ENCODE measurements around the gene TNC. TPM values are rescaled to one million over a fixed set of nuclear protein-coding genes. Genes with fewer than 3 reads are reported as not detected.

Gene TNC
- 10 to 100 TPM in 1 of 2 donors, 1 to 10 TPM in 1; 3.0 to 43.8 TPM for total RNA-seq
- long read RNA-seq, partial matches to known transcripts = 0 of 1 reads
- long read RNA-seq, other reads (novel, unspliced or antisense) = 1 of 1 reads

- ATAC-seq (peak; percentile 34), DNase-seq (peak; percentile 44 to 69)
- intact Hi-C loops (cut with DNase I, micrococcal nuclease) = loop anchor here in 1 of 2 donors (5.0 kb wide), 1 partner anchor 51 kb away; no protein-coding TSS in a partner anchor
Observed at GRCh38 chr9:115117999-115118878, at the start of gene TNC. Gene TNC, minus strand, starts transcription at chr9:115118157. Its CDS starts 27,139 bp downstream, at chr9:115091018.

GRCh38 chr9:115167175-115167574, 49.2 kb upstream of the TNC start:
- ATAC-seq (no peak), DNase-seq (no peak)
- intact Hi-C loops (cut with DNase I, micrococcal nuclease) = no loop called here

DNA sequence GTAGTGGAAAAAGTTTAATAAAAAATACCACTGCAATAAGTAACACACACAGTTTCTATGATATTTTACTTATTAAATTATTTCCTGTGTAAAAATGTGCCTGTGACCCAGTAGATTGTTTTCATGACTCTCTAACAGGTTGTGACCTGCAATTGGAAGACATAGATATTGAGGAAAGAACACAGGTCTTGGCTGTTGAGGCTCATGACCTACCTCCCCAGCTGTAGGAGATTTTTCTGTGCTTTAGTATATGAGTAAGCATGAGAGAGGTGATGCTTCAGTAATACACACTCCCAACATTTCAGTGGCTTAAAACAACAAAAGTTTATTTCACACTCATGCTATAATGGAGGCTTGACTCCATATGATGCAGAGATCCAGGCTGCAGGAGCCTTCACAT, 47.3 kb upstream of the TNC start:
- intact Hi-C loops (cut with DNase I, micrococcal nuclease) = no loop called here
- ATAC-seq = no peak
- DNase-seq = no peak

DNA sequence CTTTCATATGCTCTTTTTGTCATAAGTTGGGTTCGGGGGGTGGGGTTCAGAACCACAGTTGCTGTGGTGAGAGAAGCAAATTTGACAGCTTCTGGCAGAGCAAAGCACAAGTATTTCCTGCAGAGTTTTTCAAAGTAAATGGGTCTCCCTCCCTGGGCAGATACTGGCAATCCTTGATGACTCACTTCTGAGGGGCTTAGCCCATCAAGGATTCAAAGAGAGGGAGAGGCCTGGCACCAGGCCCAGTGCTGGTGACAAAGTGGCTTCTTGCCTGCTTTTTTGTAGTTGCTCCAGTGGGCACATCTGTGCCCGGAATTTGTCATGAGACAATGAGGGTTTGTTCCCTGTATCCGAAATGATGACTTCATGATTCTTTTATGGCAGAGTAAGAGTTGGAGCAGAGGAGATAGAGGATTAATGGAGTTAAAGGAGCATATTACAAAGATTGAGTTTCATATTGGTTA, 46.6 kb upstream of the TNC start:
- no peak for DNase-seq
- no peak for ATAC-seq
- intact Hi-C loops (cut with DNase I, micrococcal nuclease) = no loop called here

- intact Hi-C loops (cut with DNase I, micrococcal nuclease) = no loop called here
- no peak for ATAC-seq
- no peak for DNase-seq
Observed at GRCh38 chr9:115162946-115163345, 45.0 kb upstream of the TNC start.

- DNase-seq = no peak
- intact Hi-C loops (cut with DNase I, micrococcal nuclease) = no loop called here
- ATAC-seq = no peak
Observed at GRCh38 chr9:115161446-115161845, 43.5 kb upstream of the TNC start.

GRCh38 chr9:115158661-115159481, 40.9 kb upstream of the TNC start:
- intact Hi-C loops (cut with DNase I, micrococcal nuclease) = no loop called here
- DNase-seq (no peak), ATAC-seq (no peak)

- intact Hi-C loops (cut with DNase I, micrococcal nuclease) = no loop called here
- DNase-seq (no peak), ATAC-seq (no peak)
Observed at GRCh38 chr9:115157245-115157674, 39.3 kb upstream of the TNC start.

DNA sequence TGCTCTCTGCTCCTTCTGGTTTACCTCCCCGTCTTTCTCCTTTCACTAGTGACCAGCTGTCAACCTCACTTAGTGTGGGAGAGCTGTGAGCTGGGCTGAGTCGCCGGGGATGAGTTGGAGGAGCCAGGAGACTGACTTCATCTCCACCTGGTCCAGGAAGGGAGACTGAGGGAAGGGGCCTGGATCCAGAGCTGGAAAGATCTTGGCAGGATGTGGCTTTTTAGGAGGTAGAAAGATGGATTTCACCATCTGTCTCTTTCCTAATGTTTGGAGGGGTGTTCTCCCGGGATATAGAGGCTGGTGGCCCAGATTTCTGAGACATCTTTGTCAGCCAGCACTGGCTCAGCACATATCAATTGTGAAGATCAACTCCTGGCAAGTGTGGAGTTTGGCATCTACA, 37.1 kb upstream of the TNC start:
- intact Hi-C loops (cut with DNase I, micrococcal nuclease) = no loop called here
- DNase-seq (no peak), ATAC-seq (no peak)

DNA sequence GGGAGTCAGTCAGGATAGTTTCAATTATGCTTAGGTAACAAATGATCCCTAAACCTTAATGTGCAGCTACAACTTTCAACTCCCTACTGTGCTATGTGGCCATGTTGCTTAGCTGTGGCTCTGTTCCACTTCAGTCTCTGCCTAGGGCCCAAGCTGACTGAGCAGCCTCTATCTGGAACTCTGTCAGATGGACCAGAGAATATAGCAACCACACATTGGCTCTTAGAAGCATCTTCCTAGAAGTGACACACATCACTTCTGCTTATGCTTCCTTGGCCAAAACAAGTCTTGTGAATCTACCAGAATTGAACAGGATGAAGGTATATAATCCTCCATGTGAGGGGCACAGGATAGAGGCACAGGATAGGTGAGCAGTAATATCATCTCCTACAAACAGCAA, 36.7 kb upstream of the TNC start:
- intact Hi-C loops (cut with DNase I, micrococcal nuclease) = no loop called here
- ATAC-seq = no peak
- DNase-seq = no peak

GRCh38 chr9:115152281-115152820, 34.4 kb upstream of the TNC start:
- ATAC-seq = peak; percentile 78
- DNase-seq = no peak
- intact Hi-C loops (cut with DNase I, micrococcal nuclease) = no loop called here

DNA sequence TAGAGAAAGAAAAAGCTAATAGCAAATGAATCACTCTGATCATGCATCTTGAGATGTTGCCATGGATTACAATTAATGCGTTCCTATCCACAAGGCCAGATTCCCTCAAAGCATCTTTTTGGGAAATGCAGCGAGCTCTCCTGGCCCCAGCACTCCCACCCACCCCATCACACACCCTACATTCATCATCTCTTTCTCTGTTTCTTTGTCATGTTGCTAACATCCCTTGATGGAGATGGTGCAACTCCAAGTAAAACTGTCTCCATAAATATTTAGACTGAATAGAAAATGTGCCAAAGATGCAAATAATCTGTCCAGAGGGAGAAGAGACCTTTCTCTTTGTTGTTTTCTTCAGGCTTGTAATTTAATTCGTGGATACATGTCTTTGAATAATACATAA, 30.8 kb upstream of the TNC start:
- intact Hi-C loops (cut with DNase I, micrococcal nuclease) = no loop called here
- DNase-seq (no peak), ATAC-seq (no peak)

- no peak for ATAC-seq
- intact Hi-C loops (cut with DNase I, micrococcal nuclease) = no loop called here
- peak in 1 of 2 donors; percentile 42 for DNase-seq
Observed at GRCh38 chr9:115146581-115147021, 28.6 kb upstream of the TNC start.

DNA sequence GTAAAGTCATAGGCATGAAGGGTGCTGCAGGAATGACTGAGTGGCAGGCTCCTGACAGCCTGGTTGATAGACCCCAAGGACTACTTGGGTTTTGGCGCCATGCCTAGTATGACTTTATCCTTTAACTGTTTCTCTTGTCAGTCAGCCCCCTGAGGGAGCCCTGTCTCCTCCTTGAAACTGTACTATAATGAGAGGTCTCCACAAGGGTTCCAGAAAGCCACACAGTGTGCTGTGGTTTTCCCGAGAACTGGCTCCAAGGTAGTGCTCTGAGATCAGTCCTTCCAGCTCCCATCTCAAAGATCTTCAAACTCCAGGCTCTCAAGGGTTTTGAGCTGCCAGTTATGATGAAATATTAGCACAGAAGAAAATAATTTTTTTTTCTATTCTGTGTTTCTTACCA, 26.7 kb upstream of the TNC start:
- DNase-seq (no peak), ATAC-seq (no peak)
- intact Hi-C loops (cut with DNase I, micrococcal nuclease) = no loop called here

GRCh38 chr9:115143689-115144088, 25.7 kb upstream of the TNC start:
- ATAC-seq (no peak), DNase-seq (no peak)
- intact Hi-C loops (cut with DNase I, micrococcal nuclease) = no loop called here

GRCh38 chr9:115142517-115143270, 24.7 kb upstream of the TNC start:
- DNase-seq (no peak), ATAC-seq (no peak)
- intact Hi-C loops (cut with DNase I, micrococcal nuclease) = no loop called here

DNA sequence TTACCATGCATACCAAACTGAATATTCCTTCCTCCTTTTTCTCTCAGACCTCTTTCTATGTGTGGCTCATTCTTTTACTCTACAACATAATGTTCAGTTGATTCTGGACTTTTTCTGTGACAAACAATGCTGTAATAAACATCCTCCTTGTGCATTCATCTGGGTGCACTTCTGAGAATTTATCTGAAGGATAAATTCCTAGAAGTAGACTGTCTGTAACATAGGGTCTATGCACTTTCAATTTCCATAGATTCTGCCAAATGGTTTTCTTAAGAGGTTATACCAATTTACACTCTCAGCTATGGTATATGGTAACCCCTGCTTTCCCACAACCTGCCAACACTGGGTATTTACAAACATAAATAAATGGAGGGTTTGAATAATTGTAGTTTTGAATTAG, 24.1 kb upstream of the TNC start:
- intact Hi-C loops (cut with DNase I, micrococcal nuclease) = no loop called here
- DNase-seq (no peak), ATAC-seq (no peak)

GRCh38 chr9:115141612-115142011, 23.7 kb upstream of the TNC start:
- intact Hi-C loops (cut with DNase I, micrococcal nuclease) = no loop called here
- DNase-seq = no peak
- no peak for ATAC-seq

- intact Hi-C loops (cut with DNase I, micrococcal nuclease) = no loop called here
- ATAC-seq (no peak), DNase-seq (no peak)
Observed at GRCh38 chr9:115138151-115138550, 20.2 kb upstream of the TNC start.
